Stimulated activated CD8-positive, alpha-beta memory T cell treated with anti-CD3 and anti-CD28 coated beads, Interleukin-4, amount 100 ng/mL, for 24 hours (primary cell): ENCODE data around the gene SKIC8.

Experiments used
- DNase-seq: peaks from one replicate; pipeline ENCODE4 v3.0.0-alpha.2; 2020; ENCODE audit warnings: low read depth

The SKIC8 gene

GRCh38 chr15:78299101-78299930 lies at the start of gene SKIC8:
SKIC8 (minus strand) TSS chr15:78299609; CDS start chr15:78295686, 3,923 bp downstream.
- peak; percentile 86 for DNase-seq

DNA sequence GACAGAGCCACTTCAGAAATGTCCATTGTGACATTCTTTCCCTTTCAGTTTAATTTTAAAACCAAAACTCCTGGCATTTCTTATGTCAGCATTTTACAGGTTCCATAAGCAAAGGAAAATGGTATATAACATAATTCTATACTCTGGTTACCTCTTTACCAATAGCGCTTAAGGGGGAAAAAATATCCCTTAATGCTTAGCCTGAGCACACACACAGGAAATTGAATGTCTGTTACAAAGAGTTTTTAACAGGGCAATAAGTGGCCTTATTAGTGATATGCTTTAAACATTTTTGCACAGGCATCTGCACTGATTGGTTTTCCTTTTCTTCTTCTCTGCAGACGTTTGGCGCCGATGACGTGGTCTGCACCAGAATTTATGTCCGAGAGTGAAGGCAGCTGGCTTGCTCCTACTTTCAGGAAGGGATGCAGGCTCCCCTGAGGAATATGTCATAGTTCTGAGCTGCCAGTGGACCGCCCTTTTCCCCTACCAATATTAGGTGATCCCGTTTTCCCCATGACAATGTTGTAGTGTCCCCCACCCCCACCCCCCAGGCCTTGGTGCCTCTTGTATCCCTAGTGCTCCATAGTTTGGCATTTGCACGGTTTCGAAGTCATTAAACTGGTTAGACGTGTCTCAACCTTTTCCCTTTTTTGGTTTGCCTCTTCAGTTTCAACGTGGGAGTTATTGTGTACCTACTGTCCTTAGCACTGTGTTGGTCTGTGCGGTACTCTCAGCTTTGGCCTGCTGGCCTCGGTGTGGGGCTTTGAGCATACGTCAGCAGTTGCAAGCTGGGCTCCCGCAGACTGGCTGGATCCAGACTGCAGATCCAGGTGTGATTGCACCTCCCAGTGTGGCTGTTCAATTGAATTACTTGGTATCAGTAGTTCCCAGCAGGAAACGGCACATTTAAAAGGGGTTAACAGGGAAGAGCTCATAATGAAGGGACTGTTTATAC lies 48.5 kb upstream of the SKIC8 start:
- no peak for DNase-seq

DNA sequence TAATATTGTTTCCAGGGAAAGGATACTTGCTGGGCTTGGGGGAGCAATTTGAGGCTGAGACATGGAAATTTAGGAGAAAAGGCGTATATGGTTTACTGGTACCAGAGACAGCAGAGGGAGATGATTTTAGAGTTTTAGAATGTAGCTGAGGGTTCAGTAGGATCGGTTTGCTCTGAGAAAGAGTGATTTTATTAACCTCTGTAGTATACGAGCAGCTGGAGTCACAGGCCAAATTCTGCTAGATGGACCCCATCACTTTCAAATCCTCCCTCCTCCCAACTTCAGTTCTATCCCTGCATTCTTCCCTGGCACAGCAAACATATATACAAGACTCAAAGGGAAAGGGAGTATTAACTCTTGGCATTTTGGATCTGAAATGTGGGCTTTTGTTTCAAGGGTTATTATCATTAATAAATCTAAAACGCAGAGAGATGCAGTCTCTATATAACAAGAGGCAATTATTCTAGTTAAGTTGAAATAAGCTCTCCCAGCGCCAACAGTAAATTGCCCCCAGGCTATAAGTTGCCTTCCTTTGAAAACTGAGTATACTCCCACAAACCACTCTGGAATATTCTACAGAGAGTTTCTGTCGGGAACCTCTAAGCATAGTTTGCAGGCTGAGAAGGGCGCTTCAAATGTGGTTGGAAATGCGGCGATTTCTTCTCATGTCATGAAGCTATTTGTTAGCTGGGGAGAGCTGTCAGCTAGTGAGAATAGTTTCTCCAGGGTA lies 46.2 kb upstream of the SKIC8 start:
- DNase-seq, result no peak

DNA sequence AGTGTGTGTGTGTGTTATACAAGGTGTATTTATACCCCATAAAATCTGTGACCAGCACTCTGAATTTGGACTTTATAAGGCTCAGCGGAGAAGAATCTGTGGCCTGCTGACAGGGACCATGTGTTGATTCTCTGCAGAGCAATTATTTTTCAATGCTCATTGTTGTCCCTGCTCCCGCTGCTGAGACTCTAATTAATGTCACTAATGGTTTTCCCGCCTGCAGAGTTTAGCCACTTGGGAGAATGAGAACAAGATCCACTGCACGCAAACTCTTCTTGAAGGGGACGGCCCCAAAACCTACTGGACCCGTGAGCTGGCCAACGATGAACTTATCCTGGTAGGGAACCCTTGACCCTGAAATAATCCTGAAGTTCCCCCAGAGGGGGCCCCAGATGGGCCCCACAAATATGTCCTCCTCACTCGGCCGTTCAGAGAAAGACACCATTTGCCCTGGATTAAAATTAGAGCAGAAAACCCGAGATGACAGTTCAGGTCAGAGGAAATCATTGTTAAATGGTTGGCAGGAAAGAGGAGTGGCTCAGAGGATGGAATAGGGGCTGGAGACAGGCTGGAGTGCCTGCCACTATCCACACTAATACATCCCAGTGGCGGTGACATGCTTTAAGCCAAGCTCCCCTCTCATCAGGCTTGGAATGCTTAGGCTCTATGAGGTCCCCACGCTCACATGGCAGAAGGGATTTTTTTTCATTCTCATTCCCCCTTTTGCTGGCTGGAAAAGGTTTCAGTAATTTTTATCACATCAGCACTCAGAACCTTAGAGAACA lies 44.1 kb upstream of the SKIC8 start:
- DNase-seq, result no peak

GRCh38 chr15:78342021-78342420 lies 42.6 kb upstream of the SKIC8 start:
- no peak for DNase-seq

- DNase-seq, result no peak
Observed at GRCh38 chr15:78341057-78341987, 41.9 kb upstream of the SKIC8 start.

GRCh38 chr15:78340231-78341056 lies 41.0 kb upstream of the SKIC8 start, which contains the start of gene CRABP1:
CRABP1 (plus strand) TSS chr15:78340353; CDS start chr15:78340429, 76 bp downstream.
- no peak for DNase-seq

DNA sequence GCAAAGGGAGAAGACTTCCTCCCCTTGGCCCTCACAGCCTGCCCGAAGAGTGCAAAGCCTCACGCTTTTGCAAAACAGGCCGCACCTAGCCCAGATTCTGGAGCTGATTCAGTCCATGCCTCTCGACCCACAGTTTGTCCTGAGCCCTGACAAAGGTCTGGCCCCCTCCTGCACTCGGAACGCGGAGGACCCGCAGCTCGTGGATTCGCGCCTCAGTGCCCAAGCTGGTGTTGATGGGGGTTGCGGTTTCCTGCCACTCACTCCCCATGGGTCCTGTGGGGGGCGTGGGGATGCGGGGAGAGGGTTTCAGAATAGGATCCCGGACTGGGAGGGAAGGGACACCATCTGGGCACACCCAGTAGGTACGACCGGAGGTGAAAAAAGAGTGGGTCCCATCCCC lies 40.1 kb upstream of the SKIC8 start:
- DNase-seq, result no peak

- no peak for DNase-seq
Observed at GRCh38 chr15:78338781-78339180, 39.4 kb upstream of the SKIC8 start.

DNA sequence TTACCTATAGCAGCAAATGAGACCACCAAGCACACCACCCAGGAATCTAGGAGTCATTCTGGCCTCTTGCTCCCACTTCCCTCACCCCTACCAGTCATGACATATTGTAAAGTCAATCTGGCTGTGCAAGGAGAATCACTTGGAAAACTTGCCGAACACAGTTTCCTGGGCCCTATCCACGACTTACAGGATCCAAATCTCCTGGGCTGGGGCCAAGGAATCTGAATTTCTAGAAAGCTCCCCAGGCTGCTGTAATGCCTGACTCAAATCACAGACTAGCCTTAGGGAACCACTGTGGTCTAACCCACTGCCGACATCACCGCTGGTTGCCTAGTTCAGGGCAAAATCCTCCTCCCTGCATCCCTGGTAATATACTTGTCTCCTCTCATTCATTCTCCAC lies 36.6 kb upstream of the SKIC8 start:
- no peak for DNase-seq

GRCh38 chr15:78334845-78335244 lies 35.4 kb upstream of the SKIC8 start:
- DNase-seq, result no peak

DNA sequence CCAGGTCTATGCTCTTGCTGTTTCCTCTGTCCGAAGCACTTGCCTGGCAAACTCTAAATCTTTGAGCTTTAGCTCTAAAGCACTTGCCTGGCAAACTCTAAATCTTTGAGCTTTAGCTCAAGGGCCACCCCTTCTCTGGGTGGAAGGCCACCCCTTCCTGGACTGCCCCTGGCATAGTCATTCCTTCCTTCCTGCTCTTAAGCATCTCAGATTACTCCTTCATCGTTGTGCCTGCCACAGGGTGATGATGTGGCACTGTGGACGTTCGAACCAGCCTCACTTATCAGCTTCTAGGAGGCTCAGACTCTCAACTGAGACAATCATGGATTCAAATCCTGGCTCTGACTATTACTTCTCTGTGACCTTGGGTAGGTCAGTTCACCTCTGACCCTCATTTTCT lies 30.2 kb upstream of the SKIC8 start:
- DNase-seq, result no peak

GRCh38 chr15:78327466-78327865 lies 28.1 kb upstream of the SKIC8 start:
- DNase-seq, result no peak

DNA sequence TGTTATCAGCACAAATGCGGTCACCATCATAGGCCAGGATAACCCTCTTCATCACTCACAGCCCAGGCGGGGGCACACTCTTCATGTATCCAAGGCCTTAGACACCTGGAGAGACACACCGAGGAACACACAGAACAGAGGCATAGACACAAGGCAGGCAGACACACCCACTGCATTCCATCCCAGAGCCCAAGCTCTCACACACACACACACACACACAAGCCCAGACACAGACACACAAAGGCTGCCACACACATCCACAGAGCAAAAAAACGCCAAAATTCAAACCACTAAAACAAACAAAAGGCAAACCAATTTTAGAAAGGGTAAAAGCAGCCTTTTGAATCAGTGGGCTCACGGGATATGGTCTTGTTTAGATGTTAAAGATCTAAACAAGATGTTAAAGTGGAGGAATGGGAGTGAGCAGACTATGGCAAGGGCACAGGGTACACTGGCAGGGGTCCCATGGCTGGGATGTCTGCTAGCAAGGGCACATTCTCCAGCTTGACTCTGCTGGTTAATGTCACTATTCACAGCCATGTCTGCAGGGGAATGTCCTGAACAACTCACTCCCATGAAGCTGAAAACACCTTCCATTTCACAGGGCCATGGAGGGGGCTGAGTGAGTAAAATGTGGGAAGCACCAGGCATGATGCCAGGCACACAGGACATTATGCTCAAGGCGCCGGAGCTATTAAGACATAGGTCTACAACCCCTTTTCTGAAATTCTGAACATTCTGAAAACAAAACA lies 25.9 kb upstream of the SKIC8 start:
- DNase-seq, result no peak

GRCh38 chr15:78324144-78324543 lies 24.7 kb upstream of the SKIC8 start:
- no peak for DNase-seq

GRCh38 chr15:78323693-78324092 lies 24.3 kb upstream of the SKIC8 start:
- DNase-seq, result no peak

- DNase-seq, result no peak
Observed at GRCh38 chr15:78322724-78323521, 23.5 kb upstream of the SKIC8 start.

- DNase-seq, result no peak
Observed at GRCh38 chr15:78322243-78322642, 22.8 kb upstream of the SKIC8 start.
